Measurements from ENCODE around the gene DVL2.

Gene DVL2

GRCh38 chr17:7237266-7237760 is 3.0 kb upstream of the DVL2 start:
- DNase-seq: no peak

GRCh38 chr17:7236808-7237207 is 2.5 kb upstream of the DVL2 start:
- no peak for DNase-seq

GRCh38 chr17:7235693-7236665 is 1.7 kb upstream of the DVL2 start:
- no peak for DNase-seq

GRCh38 chr17:7233701-7234082 is 625 bp downstream of the DVL2 start:
- DNase-seq: no peak

- no peak for DNase-seq
Observed at GRCh38 chr17:7232114-7232513, 2.2 kb downstream of the DVL2 start.

- no peak for DNase-seq
Observed at GRCh38 chr17:7229504-7229903, 4.8 kb downstream of the DVL2 start.

- no peak for DNase-seq
Observed at GRCh38 chr17:7228920-7229319, 5.4 kb downstream of the DVL2 start.

- DNase-seq: no peak
Observed at GRCh38 chr17:7226721-7227710, 7.3 kb downstream of the DVL2 start.

GRCh38 chr17:7225711-7226331 is 8.5 kb downstream of the DVL2 start:
- DNase-seq: no peak

- no peak for DNase-seq
Observed at GRCh38 chr17:7224661-7225111, 9.6 kb downstream of the DVL2 start.

- DNase-seq: no peak
Observed at GRCh38 chr17:7224110-7224509, 10.2 kb downstream of the DVL2 start.

- no peak for DNase-seq
Observed at GRCh38 chr17:7223375-7223774, 10.9 kb downstream of the DVL2 start.

- DNase-seq: no peak
Observed at GRCh38 chr17:7222972-7223292, 11.4 kb downstream of the DVL2 start.

GRCh38 chr17:7222093-7222971 is 12.0 kb downstream of the DVL2 start:
- DNase-seq: no peak

GRCh38 chr17:7221278-7222092 is 12.8 kb downstream of the DVL2 start:
- DNase-seq: no peak

- DNase-seq: peak; percentile 36
Observed at GRCh38 chr17:7220593-7221277, 13.6 kb downstream of the DVL2 start.

GRCh38 chr17:7219812-7220592 is 14.3 kb downstream of the DVL2 start, which contains the start of the genes ACADVL and DLG4:
ACADVL (plus strand) TSS chr17:7219938; CDS start chr17:7219985, 47 bp downstream.
DLG4 (minus strand) TSS chr17:7219836.
- DNase-seq: peak; percentile 65

- DNase-seq: no peak
Observed at GRCh38 chr17:7219229-7219811, 15.0 kb downstream of the DVL2 start.

GRCh38 chr17:7218758-7219157 is 15.6 kb downstream of the DVL2 start:
- DNase-seq: no peak

Measured in NCI-H748 treated with DMSO at 0.1 percent for 48 hours (cell line).